Measurements from ENCODE around the gene SLC4A8. TPM values are rescaled to one million over a fixed set of nuclear protein-coding genes. Genes with fewer than 3 reads are reported as not detected.
"Not testable (repeated sequence)": the region's sequence is repeated elsewhere in the genome, so short reads cannot be mapped to it uniquely, and the experiment has no call there.

The SLC4A8 gene
- polyA plus RNA-seq, 4 donors, result 3.7 to 4.6 (median 4.1) TPM

DNA sequence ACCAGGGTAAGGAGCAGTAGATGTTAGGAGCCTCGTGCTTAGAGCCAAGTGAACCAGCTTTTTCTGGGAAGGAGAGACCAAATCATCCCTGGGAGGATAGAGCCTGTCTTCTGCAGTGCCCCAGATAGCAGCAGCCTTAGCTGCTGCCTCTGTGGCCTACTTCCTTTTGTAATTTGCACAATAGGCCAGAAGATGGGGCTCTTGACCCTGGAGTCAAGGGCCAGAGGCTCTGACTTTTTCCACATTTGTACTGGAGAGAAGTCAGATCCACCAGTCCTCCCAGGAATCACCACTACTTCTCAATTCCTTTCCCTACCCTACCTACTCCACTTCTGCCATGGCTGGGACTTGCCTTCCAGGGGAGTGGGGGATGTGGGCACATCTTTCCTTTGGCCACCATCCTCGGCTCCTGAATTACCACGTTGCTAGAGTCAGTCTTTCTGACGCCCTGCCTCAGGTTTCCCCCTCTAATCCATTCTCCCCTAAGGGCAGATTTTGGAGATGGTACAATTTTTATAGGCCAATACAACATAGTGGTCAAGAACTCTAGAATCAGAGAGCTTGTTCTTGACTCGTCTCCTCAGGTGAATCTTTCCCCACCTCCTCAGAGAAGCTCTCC, 3.3 kb upstream of the SLC4A8 start:
- DNase-seq (ENCODE audit: low read depth in 4 of 4, low spot score in 3 of 4), result peak; percentile 23 to 54 (median 54)

GRCh38 chr12:51424094-51424661, 453 bp upstream of the SLC4A8 start:
- DNase-seq (ENCODE audit: low read depth in 4 of 4, low spot score in 3 of 4), result no peak

- no peak for DNase-seq (ENCODE audit: low read depth in 4 of 4, low spot score in 3 of 4)
Measured at GRCh38 chr12:51428256-51428655, 3.6 kb downstream of the SLC4A8 start.

- DNase-seq (ENCODE audit: low read depth in 4 of 4, low spot score in 3 of 4), result no peak
Measured at GRCh38 chr12:51429700-51430099, 5.1 kb downstream of the SLC4A8 start.

DNA sequence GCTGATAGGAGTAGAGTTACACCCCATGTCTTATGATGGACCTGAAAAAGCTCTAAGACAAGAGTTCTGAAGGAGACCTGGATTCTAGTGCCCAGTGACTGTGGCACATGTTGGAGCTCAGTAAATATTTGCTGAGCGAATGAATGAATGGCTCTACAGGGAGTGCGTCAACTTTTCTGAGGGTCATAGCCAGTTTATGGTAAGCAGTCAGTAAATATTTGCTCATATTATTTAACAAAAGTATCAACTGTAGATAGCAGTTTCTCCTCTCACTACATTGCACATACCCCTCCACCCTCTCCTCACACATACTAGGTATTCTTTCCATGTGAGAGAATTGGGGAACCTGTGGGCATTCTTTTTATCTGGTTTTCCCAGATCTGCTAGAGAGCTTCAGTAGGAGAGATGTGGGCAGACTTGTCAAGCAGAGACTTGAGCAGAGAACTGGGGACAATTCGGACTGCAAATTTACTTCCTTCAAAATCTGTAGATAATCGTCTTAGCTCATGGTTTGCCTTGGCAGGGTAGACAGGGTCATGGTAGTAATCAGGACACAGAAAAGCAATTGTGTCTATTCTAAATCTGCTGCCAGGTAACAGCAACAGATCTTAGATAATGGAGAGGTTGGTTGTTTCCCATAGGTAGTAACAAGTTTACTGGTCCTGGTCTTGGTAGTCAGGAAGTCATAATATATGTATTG, 5.7 kb downstream of the SLC4A8 start:
- DNase-seq (ENCODE audit: low read depth in 4 of 4, low spot score in 3 of 4), result no peak

GRCh38 chr12:51432921-51433320, 8.3 kb downstream of the SLC4A8 start:
- no peak for DNase-seq (ENCODE audit: low read depth in 4 of 4, low spot score in 3 of 4)

DNA sequence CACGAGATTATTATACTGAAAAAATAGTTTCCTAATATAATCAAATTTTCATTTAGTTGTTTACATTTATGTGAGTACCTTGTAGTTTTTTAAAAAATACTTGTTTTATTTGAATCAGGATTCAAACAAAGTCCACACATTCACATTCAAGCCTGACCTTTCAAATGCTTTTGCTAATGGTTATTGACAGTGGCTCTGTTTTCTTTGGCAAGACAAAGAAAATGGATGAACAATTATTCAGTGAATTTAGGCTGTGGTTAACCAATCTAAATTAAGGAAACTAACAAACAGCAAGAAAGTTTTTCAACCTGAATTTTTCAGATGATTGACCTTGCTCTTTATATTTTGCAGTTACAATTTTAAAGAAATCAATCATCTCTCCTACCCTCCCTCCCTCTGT, 9.7 kb downstream of the SLC4A8 start:
- DNase-seq (ENCODE audit: low read depth in 4 of 4, low spot score in 3 of 4), result no peak

DNA sequence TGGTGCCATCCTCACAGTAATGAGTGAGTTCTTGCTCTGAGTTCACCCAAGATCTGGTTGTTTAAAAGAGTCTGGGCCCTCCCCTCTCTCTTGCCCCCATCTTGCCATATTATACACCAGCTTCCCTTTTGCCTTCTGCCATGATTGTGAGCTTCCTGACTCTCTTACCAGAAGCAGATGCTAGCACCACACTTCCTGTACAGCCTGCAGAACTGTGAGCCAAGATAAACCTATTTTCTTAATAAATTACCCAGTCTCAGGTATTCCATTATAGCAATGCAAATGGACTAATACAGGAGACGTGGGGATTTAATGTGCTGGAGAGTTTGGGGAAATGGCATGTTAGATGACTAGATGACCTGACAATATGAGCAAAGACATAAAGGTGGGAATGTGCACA, 12.8 kb downstream of the SLC4A8 start:
- no peak for DNase-seq (ENCODE audit: low read depth in 4 of 4, low spot score in 3 of 4)

GRCh38 chr12:51439330-51439729, 14.7 kb downstream of the SLC4A8 start:
- DNase-seq (ENCODE audit: low read depth in 4 of 4, low spot score in 3 of 4), result no peak

GRCh38 chr12:51441583-51441982, 17.0 kb downstream of the SLC4A8 start:
- DNase-seq (ENCODE audit: low read depth in 4 of 4, low spot score in 3 of 4), result no peak

DNA sequence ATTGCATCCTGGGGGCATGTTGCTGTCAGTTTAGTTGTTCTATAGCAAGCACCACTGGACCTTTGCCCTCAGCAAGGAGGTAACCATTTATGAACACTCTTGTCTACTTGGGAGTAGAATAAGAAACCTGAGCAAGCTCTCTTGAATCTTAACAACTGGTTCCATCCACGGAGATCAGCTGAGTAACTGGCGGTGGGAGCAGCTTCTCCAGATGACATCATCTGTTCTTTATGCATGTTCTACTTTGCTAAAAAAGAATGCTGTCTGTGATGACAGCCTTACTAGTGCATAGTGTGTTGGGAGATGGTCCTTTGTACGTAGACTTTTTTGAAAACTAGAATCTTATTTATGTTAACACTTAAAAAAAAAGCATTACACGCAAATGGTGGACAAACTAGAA, 17.7 kb downstream of the SLC4A8 start:
- DNase-seq (ENCODE audit: low read depth in 4 of 4, low spot score in 3 of 4), result no peak

DNA sequence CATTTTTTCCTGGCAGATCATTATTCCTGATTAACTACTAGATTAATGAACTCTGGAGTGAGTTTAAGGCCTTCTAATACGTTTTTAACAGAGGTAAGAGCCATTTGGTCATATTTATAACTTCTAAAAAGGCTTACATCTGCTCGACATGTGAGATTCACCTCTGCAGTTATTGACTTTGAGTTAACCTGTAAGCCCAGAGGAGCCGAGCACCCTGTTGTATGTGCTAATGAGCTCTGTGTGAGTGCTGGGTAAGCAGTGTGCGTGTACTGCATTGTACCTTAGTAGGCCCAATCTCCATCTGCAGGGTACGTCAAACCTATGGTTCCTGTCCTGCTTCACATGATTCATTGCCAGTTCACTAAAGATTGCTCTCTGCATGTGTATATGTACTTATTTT, 18.9 kb downstream of the SLC4A8 start:
- DNase-seq (ENCODE audit: low read depth in 4 of 4, low spot score in 3 of 4), result no peak

- no peak for DNase-seq (ENCODE audit: low read depth in 4 of 4, low spot score in 3 of 4)
Measured at GRCh38 chr12:51448618-51449256, 24.1 kb downstream of the SLC4A8 start.

- DNase-seq (ENCODE audit: low read depth in 4 of 4, low spot score in 3 of 4), result no peak
Measured at GRCh38 chr12:51449580-51450246, 25.1 kb downstream of the SLC4A8 start.

- no peak for DNase-seq (ENCODE audit: low read depth in 4 of 4, low spot score in 3 of 4)
Measured at GRCh38 chr12:51450333-51450732, 25.7 kb downstream of the SLC4A8 start.

- peak in 1 of 4 donors; percentile 11 for DNase-seq (ENCODE audit: low read depth in 4 of 4, low spot score in 3 of 4)
Measured at GRCh38 chr12:51450806-51451205, 26.2 kb downstream of the SLC4A8 start.

DNA sequence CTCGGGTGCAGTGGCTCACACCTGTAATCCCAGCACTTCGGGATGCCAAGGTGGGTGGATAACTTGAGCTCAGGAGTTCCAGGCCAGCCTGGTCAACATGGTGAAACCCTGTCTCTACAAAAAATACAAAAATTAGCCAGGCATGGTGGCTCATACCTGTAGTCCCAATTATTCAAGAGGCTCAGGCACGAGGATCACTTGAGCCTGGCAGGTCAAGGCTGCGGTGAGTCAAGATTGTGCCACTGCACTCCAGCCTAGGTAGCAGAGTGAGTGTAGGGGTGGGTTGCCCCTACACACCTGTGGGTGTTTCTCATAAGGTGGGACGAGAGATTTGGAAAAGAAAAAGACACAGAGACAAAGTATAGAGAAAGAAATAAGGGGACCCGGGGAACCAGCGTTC, 29.4 kb downstream of the SLC4A8 start:
- DNase-seq (ENCODE audit: low read depth in 4 of 4, low spot score in 3 of 4), result not testable (repeated sequence)

DNA sequence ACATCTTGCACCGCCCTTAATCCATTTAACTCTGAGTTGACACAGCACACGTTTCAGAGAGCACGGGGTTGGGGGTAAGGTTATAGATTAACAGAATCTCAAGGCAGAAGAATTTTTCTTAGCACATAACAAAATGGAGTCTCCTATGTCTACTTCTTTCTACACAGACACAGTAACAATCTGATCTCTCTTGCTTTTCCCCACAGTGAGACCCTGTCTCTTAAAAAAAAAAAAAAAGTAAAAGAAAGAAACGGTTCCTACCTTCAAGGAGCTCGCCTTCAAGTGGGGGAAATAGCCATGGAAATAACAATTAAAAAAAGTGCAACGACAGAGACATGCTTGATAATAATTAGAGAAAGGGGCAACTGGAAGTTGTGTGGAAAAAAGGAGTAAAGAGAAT, 30.4 kb downstream of the SLC4A8 start:
- not testable (repeated sequence) for DNase-seq (ENCODE audit: low read depth in 4 of 4, low spot score in 3 of 4)

DNA sequence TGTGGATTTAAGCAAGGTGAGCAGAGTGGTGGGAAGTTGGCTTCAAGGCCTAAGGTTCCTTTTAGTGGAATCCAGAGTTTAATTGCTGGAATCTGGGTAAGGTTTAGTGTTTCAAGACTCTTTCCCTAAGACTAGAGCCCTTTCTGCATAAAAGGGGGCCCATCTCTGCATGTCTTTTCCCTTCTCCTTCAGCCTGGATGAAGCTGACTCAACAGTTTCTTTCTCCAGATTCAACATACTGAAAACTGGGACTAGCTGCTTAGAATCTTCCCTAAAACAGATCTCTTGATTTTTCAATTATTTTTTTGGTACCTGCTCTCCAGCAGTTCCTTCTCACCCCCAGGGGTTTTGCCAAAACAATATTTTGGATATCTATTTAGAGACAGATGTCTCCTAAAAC, 34.0 kb downstream of the SLC4A8 start:
- DNase-seq (ENCODE audit: low read depth in 4 of 4, low spot score in 3 of 4), result no peak

GRCh38 chr12:51460519-51460918, 35.9 kb downstream of the SLC4A8 start:
- no peak for DNase-seq (ENCODE audit: low read depth in 4 of 4, low spot score in 3 of 4)

DNA sequence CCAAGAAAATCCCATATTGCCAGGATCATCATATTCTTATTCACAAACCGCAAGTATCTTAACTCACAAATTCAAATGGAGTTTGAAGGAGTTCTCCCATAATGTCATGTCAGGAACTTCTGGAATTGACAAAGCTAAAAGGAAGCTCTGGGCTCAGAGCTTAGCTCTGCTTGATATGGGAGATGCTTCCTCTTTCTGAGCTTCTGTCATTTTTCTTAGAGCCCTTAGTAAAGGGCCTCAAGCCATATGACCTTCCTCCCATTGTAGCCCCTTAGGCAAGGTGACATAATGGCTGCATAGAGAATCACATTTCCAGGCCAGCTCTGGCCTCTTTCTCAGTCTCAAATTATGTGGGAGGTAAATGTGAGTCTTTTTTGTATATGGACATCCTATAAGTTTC, 40.9 kb downstream of the SLC4A8 start:
- no peak for DNase-seq (ENCODE audit: low read depth in 4 of 4, low spot score in 3 of 4)

Data from left renal pelvis (tissue), 4 donors.